CD4-positive, alpha-beta T cell treated with Interleukin-15 for 1 hour (primary cell): ENCODE data around the gene SORCS3.
"Not testable (repeated sequence)": the region's sequence is repeated elsewhere in the genome, so short reads cannot be mapped to it uniquely, and the experiment has no call there.

Experiments used
- DNase-seq: peaks from one replicate; pipeline ENCODE4 v3.0.0-alpha.2; 2020

SORCS3 gene

DNA sequence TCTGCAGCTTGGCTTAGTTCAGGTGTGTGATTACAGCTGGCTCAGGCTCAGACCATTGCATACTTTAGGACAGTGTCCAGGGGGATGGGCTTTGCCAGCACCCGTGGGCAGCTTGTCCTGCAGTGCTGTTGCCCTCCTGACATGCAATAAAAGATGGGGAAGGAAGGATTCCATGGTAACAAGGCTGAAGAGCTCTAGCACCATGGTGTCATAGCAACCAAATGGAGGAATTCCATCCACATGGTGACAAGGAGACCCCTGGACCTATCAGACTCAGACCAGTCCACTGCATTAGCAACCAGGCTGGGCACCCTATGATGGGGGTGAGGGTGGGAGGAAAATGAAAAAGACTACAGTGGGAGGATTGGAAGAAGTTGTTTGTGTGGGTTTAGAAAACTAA, 49.9 kb downstream of the SORCS3 start:
- no peak for DNase-seq

DNA sequence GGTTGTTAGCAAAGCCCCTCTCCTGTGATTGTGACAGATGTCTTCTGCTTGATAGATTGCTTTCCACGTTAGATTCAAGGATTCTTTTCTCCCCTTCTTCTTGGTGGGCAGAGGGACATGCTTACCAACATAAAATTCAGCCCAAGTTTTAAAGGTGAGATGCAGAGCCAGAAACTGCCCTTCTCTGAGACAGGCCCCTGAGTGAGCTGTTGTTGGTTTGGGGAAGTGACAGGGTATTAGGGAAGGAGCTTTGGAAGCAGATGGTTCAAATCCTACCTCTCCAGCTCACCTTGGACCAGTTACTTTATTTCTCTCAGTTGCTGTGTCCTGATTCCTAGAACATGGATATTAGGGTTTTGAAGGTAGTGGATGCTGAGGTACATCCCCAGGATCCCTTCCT, 53.0 kb downstream of the SORCS3 start:
- DNase-seq, result no peak

DNA sequence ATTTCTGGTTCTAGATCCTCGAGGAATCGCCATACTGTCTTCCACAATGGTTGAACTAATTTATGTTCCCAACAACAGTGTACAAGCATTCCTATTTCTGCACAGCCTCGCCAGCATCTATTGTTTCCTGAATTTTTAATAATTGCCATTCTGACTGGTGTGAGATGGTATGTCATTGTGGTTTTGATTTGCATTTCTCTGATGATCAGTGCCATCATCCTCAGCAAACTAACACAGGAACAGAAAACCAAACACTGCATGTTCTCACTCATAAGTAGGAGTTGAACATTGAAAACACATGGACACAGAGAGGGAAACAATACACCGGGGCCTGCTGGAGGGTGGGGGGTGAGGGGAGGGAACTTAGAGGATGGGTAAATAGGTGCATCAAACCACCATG, 62.2 kb downstream of the SORCS3 start:
- not testable (repeated sequence) for DNase-seq

DNA sequence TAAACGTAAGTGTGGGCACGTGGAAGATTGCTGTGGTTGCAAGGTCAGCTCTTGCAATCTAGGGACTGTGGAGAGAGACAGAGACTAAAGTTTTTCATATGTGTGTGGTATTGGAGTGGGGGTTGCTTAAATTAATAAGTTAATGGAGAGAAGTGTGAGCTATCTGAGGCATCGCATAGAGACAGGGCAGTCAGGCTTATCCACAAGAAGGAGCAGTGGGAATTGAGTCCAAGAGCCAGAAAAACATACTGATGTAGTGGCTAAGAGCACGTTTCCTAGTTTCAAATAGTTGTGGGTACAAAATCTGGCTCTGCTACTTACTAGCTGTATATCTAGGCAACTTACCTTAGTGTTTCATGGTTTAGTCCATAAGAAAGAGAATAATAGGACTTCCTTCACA, 65.8 kb downstream of the SORCS3 start:
- DNase-seq, result no peak

DNA sequence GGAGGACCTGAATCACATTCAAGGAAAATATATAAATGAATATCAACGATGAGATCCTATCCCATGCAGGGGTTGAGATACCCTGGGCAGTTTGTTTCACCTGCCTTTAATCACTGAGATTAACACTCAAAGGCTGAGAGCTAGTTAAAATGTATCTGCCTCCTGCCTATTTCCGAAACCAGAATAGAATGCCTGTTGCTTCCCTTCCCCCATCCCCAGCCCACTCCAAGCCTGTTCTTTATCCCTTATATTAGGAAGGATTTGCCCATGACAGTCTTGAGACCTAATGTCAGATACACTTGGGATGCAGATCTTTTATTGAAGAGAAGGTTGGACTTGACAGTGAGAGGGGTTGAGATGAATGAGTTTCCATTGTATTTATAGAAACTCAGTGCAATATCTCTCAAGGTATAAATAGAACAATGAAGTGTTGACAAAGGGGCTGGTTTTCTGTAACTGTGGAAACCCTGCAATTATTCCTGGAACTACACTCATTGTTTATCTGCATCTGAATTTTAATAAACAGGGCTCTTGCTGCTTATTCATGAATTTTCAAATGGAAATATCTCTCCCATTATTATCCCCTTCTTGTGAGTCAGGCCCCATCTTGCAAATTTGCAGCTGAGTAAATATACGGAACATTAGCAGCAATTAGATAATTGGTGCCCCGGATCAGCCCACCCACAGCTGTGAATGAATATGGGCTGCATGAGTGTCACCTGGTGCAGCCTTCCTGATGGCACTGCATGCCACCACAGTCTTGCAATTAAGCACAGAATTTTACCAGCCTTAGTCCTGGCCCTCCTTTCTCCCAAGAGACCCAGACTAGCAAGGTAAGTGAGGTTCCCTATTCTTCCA, 66.7 kb downstream of the SORCS3 start:
- DNase-seq, result no peak

DNA sequence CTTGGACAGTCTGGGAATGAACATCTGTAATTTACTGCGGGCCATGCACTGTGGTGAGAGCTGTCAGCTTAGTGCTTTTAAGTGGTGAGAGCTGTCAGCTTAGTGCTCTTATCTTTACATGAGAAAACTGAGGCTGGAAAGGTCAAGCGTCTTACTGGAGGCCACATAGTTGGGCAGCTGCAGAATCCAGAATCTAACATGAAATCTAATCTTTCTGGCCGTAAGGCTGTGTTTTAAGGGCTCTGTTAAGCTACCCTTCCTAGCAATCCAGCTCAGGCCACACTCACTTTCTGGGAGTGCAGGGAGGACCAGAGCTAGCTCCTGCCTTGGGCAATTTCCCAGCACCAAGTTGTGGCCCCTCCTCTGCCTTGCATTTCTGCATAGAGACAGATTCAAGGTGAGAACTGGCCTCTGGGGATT, 70.2 kb downstream of the SORCS3 start:
- DNase-seq, result no peak

DNA sequence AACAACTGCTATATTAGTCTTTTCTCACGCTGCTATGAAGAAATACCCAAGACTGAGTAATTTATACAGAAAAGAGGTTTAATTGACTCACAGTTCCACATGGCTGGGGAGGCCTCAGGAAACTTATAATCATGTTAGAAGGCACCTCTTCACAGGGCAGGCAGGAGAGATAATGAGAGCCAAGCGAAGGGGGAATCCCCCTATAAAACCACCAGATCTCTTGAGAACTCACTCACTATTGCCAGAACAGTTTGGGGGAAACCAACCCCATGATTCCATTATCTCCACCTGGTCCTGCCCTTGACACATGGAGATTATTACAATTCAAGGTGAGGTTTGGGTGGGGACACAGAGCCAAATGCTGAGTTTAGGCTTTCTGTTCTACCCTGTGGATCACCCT, 89.5 kb downstream of the SORCS3 start:
- not testable (repeated sequence) for DNase-seq

DNA sequence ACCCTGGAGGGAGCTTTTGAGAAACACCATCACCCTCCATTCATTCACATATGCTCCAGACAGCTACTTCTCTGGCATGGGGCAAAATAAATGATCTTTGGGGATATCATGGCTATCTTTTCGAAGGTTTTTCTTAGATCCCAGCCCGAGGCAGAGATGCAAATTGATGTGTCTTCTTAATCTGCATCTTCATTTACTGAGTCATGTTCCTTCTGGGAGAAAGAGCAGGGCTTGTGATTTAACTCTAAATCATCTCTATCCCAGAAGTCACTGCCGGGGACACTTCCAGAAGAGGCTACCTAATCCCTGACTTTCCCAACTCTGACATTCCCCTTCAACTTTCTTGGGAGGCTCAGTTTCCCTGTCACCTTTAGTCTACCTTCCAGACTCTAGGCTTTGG, 90.1 kb downstream of the SORCS3 start:
- DNase-seq, result no peak

DNA sequence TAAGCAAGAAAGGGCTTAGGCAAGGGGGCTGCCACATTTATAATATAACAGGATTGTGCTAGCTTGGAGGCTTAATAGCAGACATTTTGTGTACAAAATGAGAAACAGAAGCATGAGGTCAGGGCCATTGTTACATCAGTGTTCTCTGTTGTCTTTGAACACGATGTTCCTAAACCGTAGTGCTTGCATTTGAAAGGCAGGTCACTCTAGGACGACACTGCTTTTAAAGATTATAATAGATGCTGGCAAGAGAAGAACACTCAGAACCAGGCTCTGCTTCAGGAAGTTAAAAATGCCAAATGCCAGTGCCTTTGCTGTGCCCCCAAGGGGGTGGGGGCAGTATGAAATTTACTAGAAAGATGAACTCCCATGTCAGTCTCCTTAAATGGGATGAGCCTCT, 91.1 kb downstream of the SORCS3 start:
- no peak for DNase-seq

DNA sequence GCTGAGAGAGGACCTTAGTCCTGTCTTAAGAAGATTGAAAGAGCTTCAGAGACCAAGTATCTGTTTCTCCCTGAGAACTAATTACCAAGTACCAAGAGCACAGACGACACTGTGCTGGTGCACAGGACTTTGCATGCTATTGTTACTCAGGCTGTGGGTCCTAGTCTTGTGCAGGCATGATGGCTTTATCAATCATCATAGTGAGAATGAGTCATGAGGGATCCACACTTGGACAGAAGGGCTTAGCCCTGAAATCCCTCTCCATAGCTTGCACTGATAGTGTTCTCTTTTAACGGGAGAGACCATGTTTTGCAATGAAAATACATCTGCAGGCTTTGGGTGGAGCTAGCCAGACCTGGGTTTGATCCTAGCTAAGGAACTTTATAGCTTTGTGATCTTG, 93.3 kb downstream of the SORCS3 start:
- no peak for DNase-seq

DNA sequence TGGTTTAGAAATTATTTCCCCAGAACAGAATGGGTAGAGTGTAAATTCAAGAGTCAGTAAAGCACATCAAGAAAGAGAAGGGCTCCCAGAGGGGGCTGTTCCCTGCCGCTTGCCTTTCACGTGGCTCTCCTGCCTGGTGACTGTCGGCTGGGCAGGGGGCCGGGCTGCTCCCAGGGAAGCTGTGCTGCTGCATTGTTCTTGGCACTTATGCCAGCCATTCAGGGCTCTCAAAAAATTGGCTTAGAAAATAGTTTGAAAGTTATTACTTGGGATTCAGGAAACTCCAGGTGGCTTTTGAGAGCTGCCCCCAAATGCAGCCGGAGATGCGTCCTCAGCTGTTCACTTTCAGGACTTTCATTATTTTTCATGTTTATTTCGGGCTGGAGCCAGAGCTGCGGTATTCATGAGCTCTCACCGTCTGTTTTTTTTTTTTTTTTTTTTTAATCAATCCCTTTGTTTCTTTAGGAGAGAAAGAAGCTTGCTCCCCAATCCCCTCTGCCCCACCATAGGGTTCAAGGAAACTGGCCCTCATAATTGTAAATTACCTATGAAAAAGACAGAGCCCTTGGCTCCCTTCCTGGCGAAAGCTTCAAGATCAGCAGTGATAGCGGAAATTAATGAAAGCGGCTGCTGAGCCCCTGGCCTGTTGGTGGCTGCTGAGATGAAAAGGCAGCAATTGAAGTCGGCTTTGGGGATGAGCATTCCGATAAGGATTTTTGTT, 94.1 kb downstream of the SORCS3 start:
- no peak for DNase-seq

DNA sequence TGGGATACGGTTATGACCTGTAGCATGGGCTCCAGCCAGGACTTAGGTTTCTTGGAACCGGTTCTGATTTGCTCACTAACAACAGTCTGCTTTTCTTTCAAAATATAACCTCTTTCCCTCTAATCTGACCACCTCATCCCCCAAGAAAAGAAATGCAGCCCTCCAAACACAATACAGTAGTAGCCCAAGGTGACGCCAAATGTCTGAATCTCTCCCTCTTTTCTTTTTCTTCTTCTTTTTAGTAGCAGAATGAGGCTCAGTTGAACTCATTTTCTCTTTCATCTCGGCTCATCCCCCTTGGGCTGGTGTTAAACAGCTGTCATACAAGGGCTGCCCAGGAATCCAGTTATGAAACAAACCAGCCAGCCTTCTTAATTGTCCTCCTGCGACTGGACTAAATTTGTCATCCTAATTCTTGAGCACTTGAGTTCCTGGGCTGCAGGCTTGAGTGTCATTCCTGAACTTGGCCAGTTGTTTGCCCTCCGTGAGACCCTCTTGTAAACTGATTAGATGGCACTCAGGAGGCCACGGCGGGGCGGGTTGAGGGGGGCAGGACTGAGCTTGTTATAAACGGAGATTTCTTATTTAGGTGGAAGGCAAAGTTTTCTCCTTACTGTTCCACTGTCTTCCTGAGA, 94.8 kb downstream of the SORCS3 start:
- no peak for DNase-seq

DNA sequence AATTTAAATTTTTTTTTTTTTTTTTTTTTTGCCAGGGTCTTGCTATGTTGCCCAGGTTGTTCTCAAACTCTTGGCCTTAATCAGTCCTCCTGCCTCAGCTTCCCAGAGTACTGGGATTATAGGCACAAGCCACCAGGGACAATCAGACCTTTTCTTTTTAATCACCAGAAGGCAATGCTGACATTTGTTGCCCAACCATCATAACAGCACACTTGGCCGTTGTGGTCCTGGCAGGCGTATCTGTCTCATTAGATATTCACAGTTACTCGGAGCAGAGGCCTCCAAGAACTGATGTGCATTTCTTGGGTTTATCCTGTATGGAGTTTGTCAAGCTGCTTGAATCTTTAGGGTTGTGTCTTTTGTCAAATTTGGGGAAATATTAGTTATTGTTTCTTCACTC, 100.0 kb downstream of the SORCS3 start:
- no peak for DNase-seq

DNA sequence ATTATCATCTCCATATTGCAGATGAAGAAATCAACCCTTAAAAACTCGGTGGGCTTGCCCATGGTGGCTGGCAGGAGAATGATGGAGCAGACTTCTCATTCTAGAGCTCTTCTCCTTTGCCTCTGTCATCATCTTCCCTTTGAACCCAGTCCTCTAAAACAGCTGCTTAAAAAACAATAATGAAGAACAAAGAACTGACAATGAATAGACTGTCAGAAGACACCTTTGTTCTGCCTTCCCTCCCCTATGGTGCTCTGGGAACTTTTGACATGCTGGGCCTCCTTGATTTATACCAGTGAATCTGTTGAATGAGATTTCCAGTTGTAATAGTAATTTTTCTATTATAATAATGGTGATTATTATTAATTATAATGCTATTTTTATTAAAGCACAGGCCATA, 103.0 kb downstream of the SORCS3 start:
- DNase-seq, result no peak

DNA sequence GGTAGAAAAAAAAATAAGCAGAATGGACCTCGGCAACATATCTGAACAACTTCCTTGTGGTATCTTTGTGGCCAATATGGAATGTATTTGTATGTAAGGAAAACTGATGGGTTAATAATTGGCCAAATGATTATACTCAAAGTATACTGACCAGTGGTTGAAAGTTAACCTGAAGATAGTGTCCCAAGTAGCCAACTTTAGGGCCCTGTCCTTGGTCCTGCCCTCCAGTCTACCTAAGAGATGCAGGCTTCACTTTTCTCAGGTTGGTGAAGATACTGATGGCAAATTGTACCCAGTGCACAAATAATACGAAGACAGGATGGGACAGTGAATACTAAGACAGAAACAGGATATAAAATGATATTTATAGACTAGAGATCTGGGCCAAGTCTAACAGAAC, 109.2 kb downstream of the SORCS3 start:
- DNase-seq, result no peak

DNA sequence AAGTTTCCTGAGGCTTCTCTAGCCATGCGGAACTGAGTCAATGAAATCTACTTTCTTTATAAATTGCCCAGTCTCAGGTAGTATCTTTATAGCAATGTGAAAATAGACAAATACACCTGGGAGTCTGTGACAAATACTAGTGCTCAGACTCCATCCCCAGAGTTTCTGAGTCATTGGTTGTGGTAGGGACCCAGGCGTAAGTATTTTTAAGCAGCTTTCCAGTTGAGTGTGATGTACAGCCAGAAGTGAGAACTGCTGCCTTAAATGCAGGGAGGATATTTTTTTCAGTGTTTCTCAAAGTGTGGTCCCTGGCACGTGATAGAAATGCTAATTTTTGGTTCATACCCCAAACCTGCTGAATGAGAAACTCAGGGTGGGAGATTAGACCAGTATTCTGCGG, 121.7 kb downstream of the SORCS3 start:
- no peak for DNase-seq

DNA sequence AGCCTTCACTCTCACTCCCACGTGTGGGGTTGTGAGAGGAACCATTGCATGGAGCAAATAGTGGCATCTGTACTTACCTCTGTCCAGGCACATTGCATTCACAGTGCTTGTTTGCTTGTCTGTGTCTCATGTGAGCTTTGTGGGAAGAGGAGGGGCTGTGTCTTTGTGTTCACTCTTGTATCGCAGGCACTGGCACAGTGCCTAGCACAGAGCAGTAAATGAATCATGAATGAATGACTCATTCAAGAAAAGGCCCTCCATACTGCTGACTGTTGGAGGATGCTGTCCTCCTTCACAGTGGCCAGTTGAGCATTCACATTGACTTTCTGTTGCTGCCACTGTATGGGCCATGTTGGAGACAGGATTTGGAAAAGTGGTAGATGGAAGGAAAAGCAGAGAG, 125.3 kb downstream of the SORCS3 start:
- DNase-seq, result no peak

DNA sequence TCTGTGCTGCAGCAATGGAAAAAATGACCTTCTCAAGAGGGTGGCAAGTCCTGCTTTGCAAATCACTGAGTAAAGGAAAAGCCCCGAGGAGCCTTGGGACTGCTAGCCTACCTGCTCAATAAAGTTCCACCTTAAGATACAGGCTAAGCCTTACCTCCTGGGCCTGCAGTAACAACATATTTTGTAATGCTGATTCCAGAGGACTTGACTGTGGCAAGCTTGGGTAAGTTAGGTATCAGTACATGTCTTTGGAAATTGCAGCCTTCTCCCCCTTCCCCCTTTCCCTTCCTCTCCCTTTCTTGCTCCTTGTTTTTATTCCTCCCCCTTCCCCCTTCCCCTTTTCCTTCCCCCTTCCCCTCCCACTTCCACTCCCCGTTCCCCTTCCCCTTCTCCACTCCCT, 126.2 kb downstream of the SORCS3 start:
- DNase-seq, result no peak

DNA sequence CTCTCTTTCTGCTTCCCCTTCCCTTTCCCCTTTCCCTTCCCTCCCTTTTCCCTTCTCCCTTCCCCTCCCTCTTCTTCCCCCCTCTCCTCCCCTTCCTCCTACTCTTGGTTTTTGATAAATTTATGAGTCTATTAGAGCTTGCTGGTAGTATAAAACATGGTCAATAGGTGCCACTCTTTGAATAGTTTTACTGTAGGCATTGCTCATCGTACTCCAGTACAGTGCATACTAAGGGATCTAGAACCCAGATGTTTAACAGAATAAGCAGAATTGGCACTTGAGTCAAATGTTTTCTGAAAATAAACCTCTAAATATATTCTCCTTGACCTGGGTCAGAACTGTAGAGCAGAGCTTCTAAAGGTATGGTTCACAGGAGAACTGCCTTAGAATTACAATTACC, 126.7 kb downstream of the SORCS3 start:
- no peak for DNase-seq

DNA sequence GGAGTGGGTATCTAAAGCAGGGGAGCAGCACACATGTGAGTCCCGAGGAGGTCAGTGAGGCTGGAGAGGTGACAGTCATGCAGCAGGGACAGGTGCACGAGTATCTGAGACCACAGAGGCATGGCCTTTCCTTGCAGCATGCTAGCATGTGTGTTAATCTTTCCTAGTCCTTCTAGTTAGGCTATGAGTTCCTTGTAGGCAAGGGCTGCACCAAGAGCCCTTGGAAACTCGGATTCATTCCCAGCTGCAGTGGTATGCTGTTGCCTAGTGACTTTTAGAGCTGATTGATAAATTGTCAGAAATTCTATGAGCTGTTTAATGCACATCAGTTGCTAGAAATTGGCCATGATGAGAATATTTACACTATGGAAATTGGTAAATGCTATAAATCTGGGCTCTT, 132.0 kb downstream of the SORCS3 start:
- no peak for DNase-seq

DNA sequence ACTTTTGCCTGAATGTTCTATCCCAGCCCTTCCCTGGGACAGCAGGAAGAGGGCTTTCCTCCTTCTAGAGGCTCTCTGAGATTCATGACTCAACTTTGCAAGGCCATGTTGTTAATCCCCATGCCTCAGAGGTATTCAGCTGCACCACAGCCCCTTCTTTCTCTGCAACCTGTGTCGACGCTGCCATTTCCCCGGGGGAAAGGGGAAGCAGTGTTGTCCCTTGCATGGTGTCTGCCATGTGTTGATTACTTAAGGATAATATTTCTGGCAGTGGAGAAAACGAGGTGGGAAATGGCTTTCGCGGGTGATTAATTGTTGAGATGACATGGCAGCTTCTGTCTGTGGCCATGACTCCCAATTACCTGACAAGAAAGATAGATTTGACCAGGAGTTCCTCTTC, 133.1 kb downstream of the SORCS3 start:
- no peak for DNase-seq

DNA sequence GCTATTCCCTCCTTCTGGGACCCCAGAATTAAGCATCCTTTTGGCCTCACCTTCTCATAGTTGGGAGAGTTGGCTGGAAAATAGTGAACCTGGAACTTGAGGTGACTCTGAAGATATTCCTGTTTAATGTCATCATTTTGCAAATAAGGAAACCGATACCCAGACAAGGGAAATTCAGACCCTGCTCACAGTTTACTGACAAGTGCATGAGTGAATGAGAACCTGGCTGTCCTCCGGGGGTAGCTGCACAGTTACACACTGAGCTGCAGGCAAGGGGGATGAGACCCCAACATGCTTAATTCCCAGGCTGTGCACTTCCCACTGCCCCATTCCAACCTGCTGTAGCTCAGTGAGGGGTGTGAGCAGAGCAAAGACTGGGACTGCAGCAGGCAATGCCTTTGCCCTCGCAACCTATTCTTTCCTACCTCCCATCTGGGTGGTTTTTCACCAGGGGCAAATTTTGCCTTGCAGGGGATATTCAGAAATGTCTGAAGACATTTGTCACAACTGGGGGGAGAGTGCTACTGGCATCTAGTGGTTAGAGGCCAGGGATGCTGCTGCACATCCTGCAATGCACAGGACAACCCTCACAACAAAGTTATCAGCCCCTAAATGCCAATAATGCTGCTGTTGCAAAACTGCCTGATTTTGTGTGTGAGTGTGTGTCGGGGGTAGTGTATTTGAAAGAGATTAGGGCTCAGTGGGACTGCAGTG, 136.2 kb downstream of the SORCS3 start:
- DNase-seq, result no peak

DNA sequence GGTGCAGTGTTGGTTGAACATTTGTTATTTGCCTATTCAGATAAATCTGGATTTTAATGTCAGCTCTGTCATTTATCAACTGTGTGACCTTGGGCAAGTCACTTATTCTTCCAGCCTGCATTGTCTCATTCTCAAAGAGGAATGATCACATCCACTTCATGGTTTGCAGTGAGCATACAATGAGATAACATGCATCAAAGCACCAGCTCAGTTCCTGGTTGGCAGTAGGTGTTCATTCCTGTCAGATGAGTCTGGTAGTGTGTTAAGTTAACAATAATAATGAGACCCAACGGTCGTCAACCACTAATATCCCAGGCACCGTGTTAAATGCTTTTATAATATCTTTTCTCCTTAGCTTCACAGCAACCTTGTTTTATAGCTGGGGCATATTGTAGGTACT, 137.3 kb downstream of the SORCS3 start:
- DNase-seq, result no peak
